ENCODE measurements around the gene STAC2. TPM values are rescaled to one million over a fixed set of nuclear protein-coding genes. Genes with fewer than 3 reads are reported as not detected.

STAC2 gene
- total RNA-seq, 1 experiment from 2014 or later: not detected

DNA sequence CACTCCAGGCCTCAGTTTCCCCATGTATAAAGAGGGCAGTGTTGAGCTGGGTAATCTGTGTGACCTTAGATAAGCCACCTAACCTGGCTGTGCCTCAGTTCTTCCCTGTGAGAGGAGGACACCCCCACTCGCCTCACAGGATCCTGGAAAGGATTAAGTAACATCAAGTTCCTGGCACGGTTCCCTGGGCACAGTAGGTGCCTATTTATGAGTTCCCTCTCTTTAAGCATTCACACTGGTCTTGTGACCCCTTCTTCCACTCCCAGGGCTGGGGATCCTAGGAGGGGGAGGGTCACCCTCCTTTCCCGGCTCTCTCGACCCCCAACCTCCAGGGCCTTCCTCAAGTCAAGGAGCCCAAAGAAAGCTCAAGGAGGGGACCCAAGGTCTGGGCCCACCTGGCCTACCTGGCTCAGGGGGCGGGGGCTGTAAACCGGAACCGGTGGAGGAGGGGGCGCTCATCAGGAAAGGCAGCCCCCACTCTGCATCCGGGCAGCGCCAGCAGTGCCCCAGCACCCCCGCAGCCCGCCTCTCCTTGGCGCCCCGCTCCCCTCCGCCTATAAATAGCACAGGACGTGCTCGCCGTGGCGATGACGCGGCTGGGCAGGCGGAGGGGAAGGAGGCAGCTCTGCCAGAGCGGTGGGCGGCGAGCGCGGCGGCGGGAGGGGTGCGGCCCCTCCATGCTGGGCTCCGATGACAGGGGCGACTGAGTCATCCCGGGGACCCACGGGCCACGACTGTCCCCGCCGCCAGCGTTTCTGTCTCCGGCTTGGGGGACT lies 16.2 kb downstream of the STAC2 start:
- peak; percentile 81 for DNase-seq
- peak overlapping the region; percentile 55 for H3K4me3 Mint-ChIP-seq (ENCODE audit: low read depth, unreplicated experiment)
- TF ChIP-seq, protein P1, sequence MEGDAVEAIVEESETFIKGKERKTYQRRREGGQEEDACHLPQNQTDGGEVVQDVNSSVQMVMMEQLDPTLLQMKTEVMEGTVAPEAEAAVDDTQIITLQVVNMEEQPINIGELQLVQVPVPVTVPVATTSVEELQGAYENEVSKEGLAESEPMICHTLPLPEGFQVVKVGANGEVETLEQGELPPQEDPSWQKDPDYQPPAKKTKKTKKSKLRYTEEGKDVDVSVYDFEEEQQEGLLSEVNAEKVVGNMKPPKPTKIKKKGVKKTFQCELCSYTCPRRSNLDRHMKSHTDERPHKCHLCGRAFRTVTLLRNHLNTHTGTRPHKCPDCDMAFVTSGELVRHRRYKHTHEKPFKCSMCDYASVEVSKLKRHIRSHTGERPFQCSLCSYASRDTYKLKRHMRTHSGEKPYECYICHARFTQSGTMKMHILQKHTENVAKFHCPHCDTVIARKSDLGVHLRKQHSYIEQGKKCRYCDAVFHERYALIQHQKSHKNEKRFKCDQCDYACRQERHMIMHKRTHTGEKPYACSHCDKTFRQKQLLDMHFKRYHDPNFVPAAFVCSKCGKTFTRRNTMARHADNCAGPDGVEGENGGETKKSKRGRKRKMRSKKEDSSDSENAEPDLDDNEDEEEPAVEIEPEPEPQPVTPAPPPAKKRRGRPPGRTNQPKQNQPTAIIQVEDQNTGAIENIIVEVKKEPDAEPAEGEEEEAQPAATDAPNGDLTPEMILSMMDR (IDR thresholded peaks at IDR 0.05; ENCODE audit: unreplicated experiment): peak; percentile 13
- H3K27me3 Mint-ChIP-seq (ENCODE audit: unreplicated experiment): peaks cover 63% of the 10 kb centered on the region
- H3K27ac Mint-ChIP-seq (ENCODE audit: unreplicated experiment): peak overlapping the region; percentile 16
- H3K36me3 Mint-ChIP-seq (ENCODE audit: insufficient read depth, unreplicated experiment): peaks cover 41% of the 10 kb centered on the region
- CTCF ChIA-PET: interaction anchor here (0.5 to 7.8 kb wide), 12 partner anchors 9 to 233 kb away, joined by 3 to 442 read pairs (median 10); partner anchors contain the start of genes CACNB1, FBXL20 and RPL19
- peaks cover 43% of the 10 kb centered on the region for H3K4me1 Mint-ChIP-seq (ENCODE audit: low read depth, unreplicated experiment)
- no peaks in the 10 kb centered on the region for H3K9me3 Mint-ChIP-seq (ENCODE audit: low read depth, unreplicated experiment)
- intact Hi-C loops (cut with micrococcal nuclease; ENCODE audit: unreplicated experiment): loop anchor here (5.0 kb wide), 1 partner anchor 193 kb away; the partner anchor contains the start of gene FBXL20
- no TSS peak for BruUV-seq (replicated peaks)

DNA sequence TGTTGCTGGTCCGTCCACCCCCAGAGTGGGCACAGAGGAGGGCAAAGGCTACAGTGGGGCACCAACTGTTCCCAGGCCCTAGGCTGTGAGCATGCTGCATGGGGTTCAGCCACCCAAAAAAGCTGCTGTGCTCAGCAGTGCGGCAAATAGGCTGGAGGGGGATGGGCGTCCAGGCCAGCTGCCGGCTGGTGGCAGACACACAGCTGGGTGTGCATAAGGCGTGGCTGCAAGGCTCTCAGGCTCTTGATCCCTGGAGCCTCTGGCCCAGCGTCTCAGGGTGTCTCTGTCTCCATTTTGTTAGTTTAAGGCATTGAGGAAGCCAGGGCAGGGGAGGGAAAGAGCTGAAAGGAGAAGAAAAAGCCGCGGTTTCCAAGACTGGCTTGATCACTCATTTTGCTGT lies 16.9 kb downstream of the STAC2 start:
- peaks cover 38% of the 10 kb centered on the region for H3K4me1 Mint-ChIP-seq (ENCODE audit: low read depth, unreplicated experiment)

DNA sequence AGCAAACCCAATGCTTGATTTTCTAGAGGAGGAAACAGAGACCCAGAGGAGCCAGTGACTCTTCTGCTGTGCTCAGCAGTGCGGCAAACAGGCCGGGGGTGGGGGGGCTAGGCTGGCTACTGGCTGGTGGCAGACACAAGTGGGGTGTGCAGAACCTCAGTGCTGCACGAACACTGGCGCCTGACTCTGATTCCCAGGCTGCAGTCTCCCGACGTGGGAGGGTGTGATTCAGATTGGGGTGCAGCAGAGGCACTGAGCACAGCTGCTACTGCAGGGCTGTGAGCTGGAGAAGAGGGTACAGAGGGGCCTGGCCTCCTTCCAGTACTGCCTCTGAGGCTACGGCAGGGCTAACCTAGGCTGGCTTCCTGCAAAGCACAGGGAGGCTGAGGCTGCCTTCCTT lies 17.6 kb downstream of the STAC2 start:
- CTCF ChIA-PET: interaction anchor here (1.1 to 7.8 kb wide), 11 partner anchors 8 to 193 kb away, joined by 3 to 442 read pairs (median 10); partner anchors contain the start of genes CACNB1, FBXL20 and RPL19
- Mint-ChIP-seq H3K36me3 (ENCODE audit: insufficient read depth, unreplicated experiment) (peaks cover 45% of the 10 kb centered on the region), H3K4me1 (ENCODE audit: low read depth, unreplicated experiment) (peaks cover 31% of the 10 kb centered on the region), H3K9me3 (ENCODE audit: low read depth, unreplicated experiment) (no peaks in the 10 kb centered on the region), H3K4me3 (ENCODE audit: low read depth, unreplicated experiment) (no peak overlapping the region), H3K27ac (ENCODE audit: unreplicated experiment) (no peak overlapping the region), H3K27me3 (ENCODE audit: unreplicated experiment) (peaks cover 49% of the 10 kb centered on the region)
- DNase-seq: no peak
- TF ChIP-seq, protein P1 (IDR thresholded peaks at IDR 0.05; ENCODE audit: unreplicated experiment): no peak
- intact Hi-C loops (cut with micrococcal nuclease; ENCODE audit: unreplicated experiment): loop anchor here (5.0 kb wide), 1 partner anchor 194 kb away; the partner anchor contains the start of gene FBXL20
- no TSS peak for BruUV-seq (replicated peaks)

More for the DNA sequence above, 16.9 kb downstream of the STAC2 start:
- CTCF ChIA-PET: interaction anchor here (0.5 to 7.8 kb wide), 15 partner anchors 9 to 232 kb away, joined by 3 to 442 read pairs (median 4); partner anchors contain the start of genes CACNB1, FBXL20 and RPL19
- peaks cover 57% of the 10 kb centered on the region for H3K27me3 Mint-ChIP-seq (ENCODE audit: unreplicated experiment)
- H3K27ac Mint-ChIP-seq (ENCODE audit: unreplicated experiment): no peak overlapping the region
- peaks cover 41% of the 10 kb centered on the region for H3K36me3 Mint-ChIP-seq (ENCODE audit: insufficient read depth, unreplicated experiment)
- DNase-seq: peak; percentile 73
- no peaks in the 10 kb centered on the region for H3K9me3 Mint-ChIP-seq (ENCODE audit: low read depth, unreplicated experiment)
- intact Hi-C loops (cut with micrococcal nuclease; ENCODE audit: unreplicated experiment): loop anchor here (5.0 kb wide), 1 partner anchor 193 kb away; the partner anchor contains the start of gene FBXL20
- H3K4me3 Mint-ChIP-seq (ENCODE audit: low read depth, unreplicated experiment): peak overlapping the region; percentile 55
- no TSS peak for BruUV-seq (replicated peaks)
- TF ChIP-seq, protein P1 (IDR thresholded peaks at IDR 0.05; ENCODE audit: unreplicated experiment): no peak

DNA sequence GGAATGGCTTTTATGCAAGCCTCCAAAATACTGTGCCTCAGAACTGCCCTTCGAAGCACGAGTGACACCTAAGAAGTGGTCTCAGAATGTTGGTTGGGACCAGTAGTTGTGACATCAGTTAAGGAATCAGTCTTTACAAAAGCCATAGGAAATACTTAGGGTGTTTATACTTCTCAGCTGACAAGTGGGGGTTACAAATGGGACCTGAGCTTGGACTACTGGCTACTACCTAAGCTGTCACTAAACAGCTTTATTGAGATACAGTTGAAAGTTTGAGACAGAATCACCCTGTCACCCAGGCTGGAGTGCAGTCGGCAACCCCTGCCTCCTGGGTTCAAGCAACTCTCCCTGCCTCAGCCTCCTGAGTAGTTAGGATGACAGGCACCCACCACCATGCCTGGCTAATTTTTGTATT lies 20.6 kb downstream of the STAC2 start:
- Mint-ChIP-seq H3K27ac (ENCODE audit: unreplicated experiment) (peak overlapping the region; percentile 18), H3K36me3 (ENCODE audit: insufficient read depth, unreplicated experiment) (peaks cover 72% of the 10 kb centered on the region), H3K4me1 (ENCODE audit: low read depth, unreplicated experiment) (peaks cover 36% of the 10 kb centered on the region), H3K9me3 (ENCODE audit: low read depth, unreplicated experiment) (no peaks in the 10 kb centered on the region), H3K27me3 (ENCODE audit: unreplicated experiment) (peaks cover 26% of the 10 kb centered on the region), H3K4me3 (ENCODE audit: low read depth, unreplicated experiment) (no peak overlapping the region)
- no peak for DNase-seq
- CTCF ChIA-PET: interaction anchor here (0.7 to 7.8 kb wide), 11 partner anchors 9 to 876 kb away, joined by 3 to 442 read pairs (median 10); no protein-coding TSS in a partner anchor
- TF ChIP-seq, protein P1 (IDR thresholded peaks at IDR 0.05; ENCODE audit: unreplicated experiment): no peak
- intact Hi-C loops (cut with micrococcal nuclease; ENCODE audit: unreplicated experiment): loop anchor here (5.0 kb wide), 1 partner anchor 197 kb away; the partner anchor contains the start of gene FBXL20
- no TSS peak for BruUV-seq (replicated peaks)

Measured in Calu3 (cell line).